K562 (cell line): ENCODE measurements around the gene KAT6B. TPM values are rescaled to one million over a fixed set of nuclear protein-coding genes. Genes with fewer than 3 reads are reported as not detected.

Experiments used
- BHLHE40 ChIP-seq: IDR thresholded peaks from 2 replicates; pipeline ENCODE4 v1.6.1; 2011; ENCODE audit warnings: low read length, improper control_type of control experiment
- EHMT2 ChIP-seq: fragments of 450-650 bp; IDR thresholded peaks from 2 replicates; pipeline ENCODE4 v1.6.1; 2018; ENCODE audit warnings: antibody characterized with exemption
- FOXJ2 ChIP-seq: fragments of 200-800 bp; sonication (Bioruptor generic); IDR thresholded peaks from 2 replicates; pipeline ENCODE4 v1.6.1; 2016; ENCODE audit warnings: missing genetic modification characterization, missing compliant biosample characterization
- JUNB ChIP-seq: fragments of 450-650 bp; formaldehyde crosslinking; conservative IDR thresholded peaks from 2 replicates; pipeline ENCODE4 v1.4.0; 2020; ENCODE audit warnings: mild to moderate bottlenecking
- NFRKB ChIP-seq: fragments of 450-650 bp; IDR thresholded peaks from 2 replicates; pipeline ENCODE4 v1.6.1; 2016; ENCODE audit warnings: low read depth
- polyA plus RNA-seq, 8 experiments: library from polyadenylated mRNA; depleted of rRNA in 4 of 8; stranded (reverse) in 5 of 8; unstranded in 3 of 8; fragments of >200 nt; fragmentation: Nextera tagmentation in 2 of 8; fragmentation: Illumina TruSeq in 1 of 8; extraction: Ambion mirVana in 2 of 8; extraction: Trizol in 1 of 8; gene quantifications; 2 replicates each; pipeline versions ENCODE4 v1.2.1 to v1.2.3, GENCODE V29; 2011 to 2014; ENCODE audit warnings: inconsistent platforms in 1 of 8, missing spikeins in 1 of 8
- total RNA-seq, 7 experiments: library from RNA; depleted of rRNA in 6 of 7; stranded (reverse); fragments of >200 nt in 6 of 7; fragmentation: Illumina TruSeq in 2 of 7; extraction: Trizol in 2 of 7; gene quantifications; 2 replicates each; pipeline versions ENCODE4 v1.2.1 to v1.2.3, GENCODE V29; 2011 to 2021; ENCODE audit warnings: low replicate concordance in 1 of 7
- TF ChIP-seq, protein P1 (sequence below): fragments of 450-650 bp; IDR thresholded peaks from 2 replicates; pipeline ENCODE4 v1.6.1; 2018; ENCODE audit not compliant: partially characterized antibody
- TF ChIP-seq, protein P2 (sequence below), 3 experiments: fragments of 200-800 bp in 1 of 3; sonication (Bioruptor generic) in 1 of 3; sonication (generic) in 1 of 3; formaldehyde crosslinking in 1 of 3; IDR thresholded peaks; 2 replicates each; pipeline versions ENCODE4 v1.6.1 to v1.8.0; 2016 to 2022; ENCODE audit warnings: mild to moderate bottlenecking in 2 of 3, missing compliant biosample characterization in 2 of 3, missing genetic modification characterization in 2 of 3, missing genetic modification reagents in 1 of 3

The KAT6B gene
- total and polyA plus RNA-seq, 9 of the 15 experiments (the other 6 are each of a cell fraction or from before 2014, with no cell fraction given) = 1.4 to 9.2 (median 6.8) TPM

DNA sequence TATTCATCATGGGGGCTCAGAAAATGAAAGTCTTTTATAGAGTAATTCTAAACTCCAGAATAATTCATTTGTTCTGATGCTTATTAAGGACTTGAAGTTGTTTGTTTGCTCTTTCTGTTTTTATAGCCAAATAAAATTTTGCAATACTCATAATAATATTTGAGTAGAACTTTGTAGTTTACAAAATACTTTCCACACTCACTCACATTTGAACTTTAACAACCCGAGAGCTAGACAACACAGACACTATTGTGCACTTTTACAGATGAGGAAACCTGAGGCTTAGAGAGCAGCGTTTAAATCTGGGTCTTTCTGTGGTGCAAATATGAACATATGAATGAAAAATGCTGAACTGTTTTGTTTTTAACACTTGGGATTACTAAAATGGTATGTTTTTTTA is 126.8 kb downstream of the KAT6B start (continued):
- TF ChIP-seq, protein P1, sequence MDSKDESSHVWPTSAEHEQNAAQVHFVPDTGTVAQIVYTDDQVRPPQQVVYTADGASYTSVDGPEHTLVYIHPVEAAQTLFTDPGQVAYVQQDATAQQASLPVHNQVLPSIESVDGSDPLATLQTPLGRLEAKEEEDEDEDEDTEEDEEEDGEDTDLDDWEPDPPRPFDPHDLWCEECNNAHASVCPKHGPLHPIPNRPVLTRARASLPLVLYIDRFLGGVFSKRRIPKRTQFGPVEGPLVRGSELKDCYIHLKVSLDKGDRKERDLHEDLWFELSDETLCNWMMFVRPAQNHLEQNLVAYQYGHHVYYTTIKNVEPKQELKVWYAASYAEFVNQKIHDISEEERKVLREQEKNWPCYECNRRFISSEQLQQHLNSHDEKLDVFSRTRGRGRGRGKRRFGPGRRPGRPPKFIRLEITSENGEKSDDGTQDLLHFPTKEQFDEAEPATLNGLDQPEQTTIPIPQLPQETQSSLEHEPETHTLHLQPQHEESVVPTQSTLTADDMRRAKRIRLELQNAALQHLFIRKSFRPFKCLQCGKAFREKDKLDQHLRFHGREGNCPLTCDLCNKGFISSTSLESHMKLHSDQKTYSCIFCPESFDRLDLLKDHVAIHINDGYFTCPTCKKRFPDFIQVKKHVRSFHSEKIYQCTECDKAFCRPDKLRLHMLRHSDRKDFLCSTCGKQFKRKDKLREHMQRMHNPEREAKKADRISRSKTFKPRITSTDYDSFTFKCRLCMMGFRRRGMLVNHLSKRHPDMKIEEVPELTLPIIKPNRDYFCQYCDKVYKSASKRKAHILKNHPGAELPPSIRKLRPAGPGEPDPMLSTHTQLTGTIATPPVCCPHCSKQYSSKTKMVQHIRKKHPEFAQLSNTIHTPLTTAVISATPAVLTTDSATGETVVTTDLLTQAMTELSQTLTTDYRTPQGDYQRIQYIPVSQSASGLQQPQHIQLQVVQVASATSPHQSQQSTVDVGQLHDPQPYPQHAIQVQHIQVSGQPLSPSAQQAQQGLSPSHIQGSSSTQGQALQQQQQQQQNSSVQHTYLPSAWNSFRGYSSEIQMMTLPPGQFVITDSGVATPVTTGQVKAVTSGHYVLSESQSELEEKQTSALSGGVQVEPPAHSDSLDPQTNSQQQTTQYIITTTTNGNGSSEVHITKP = no peak
- TF ChIP-seq BHLHE40 = no peak
- TF ChIP-seq, protein P2, sequence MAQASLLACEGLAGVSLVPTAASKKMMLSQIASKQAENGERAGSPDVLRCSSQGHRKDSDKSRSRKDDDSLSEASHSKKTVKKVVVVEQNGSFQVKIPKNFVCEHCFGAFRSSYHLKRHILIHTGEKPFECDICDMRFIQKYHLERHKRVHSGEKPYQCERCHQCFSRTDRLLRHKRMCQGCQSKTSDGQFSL (CRISPR knock-in tag; IDR thresholded peaks at IDR 0.05) = no peak
- TF ChIP-seq, protein P2 (tag; IDR thresholded peaks at IDR 0.05) = no peak
- TF ChIP-seq JUNB (CRISPR knock-in tag) = no peak
- no peak for TF ChIP-seq EHMT2
- no peak for TF ChIP-seq FOXJ2
- TF ChIP-seq NFRKB = no peak
